SK-N-SH (cell line): Measurements from ENCODE around the gene CYP26A1. TPM values are rescaled to one million over a fixed set of nuclear protein-coding genes. Genes with fewer than 3 reads are reported as not detected.

Experiments used
- CTCF ChIA-PET: fragments of 300-600, 350-600 bp; formaldehyde crosslinking; extraction: SDS; loops from one replicate; lab custom pipeline; 2021; lab: Yijun Ruan, JAX
- POLR2A ChIA-PET: fragments of 350-600 bp; sonication (Branson Sonifier 250); formaldehyde crosslinking; extraction: SDS; loops from one replicate; lab custom pipeline; 2020; ENCODE audit warnings: antibody characterized with exemption, inconsistent platforms; lab: Yijun Ruan, JAX
- DNase-seq: peaks from one replicate; pipeline ENCODE4 v3.0.0; 2012
- H2AFZ ChIP-seq: fragments of 200-600 bp; sonication (generic); 2 replicates; pipeline ENCODE4 v1.8.1; 2016; ENCODE audit warnings: antibody characterized with exemption, mild to moderate bottlenecking, low read depth
- H3F3A ChIP-seq: fragments of 200-600 bp; sonication (generic); replicated peaks from 2 replicates; pipeline ENCODE3; 2016; ENCODE audit warnings: antibody characterized with exemption, mild to moderate bottlenecking; ENCODE audit not compliant: insufficient read depth
- H3K27ac ChIP-seq, 2 experiments: fragments of 200-500 bp in 1 of 2; fragments of 200-600 bp in 1 of 2; sonication (Bioruptor generic) in 1 of 2; sonication (generic), shearing (Covaris generic) in 1 of 2; 2 replicates each; pipeline versions ENCODE4 v1.5.1 to v1.6.1; 2014 to 2016; ENCODE audit warnings: low read depth in 2 of 2, inconsistent platforms in 1 of 2, low read length in 1 of 2, mild to moderate bottlenecking in 1 of 2, mixed read lengths in 1 of 2
- H3K27me3 ChIP-seq: fragments of 200-600 bp; sonication (generic), shearing (Covaris generic); 2 replicates; pipeline ENCODE4 v1.6.1; 2016; ENCODE audit warnings: mixed run types; ENCODE audit not compliant: insufficient read depth
- H3K36me3 ChIP-seq, 2 experiments: fragments of 200-500 bp in 1 of 2; fragments of 200-600 bp in 1 of 2; sonication (Bioruptor generic) in 1 of 2; sonication (generic) in 1 of 2; replicated peaks in 1 of 2; 2 replicates each; pipeline versions ENCODE3 to v1.5.1; 2014 to 2016; ENCODE audit warnings: low read length in 1 of 2, mild to moderate bottlenecking in 1 of 2; ENCODE audit not compliant: insufficient read depth in 2 of 2, control insufficient read depth in 1 of 2
- H3K4me1 ChIP-seq, 2 experiments: fragments of 200-500 bp in 1 of 2; fragments of 200-600 bp in 1 of 2; sonication (Bioruptor generic) in 1 of 2; sonication (generic), shearing (Covaris generic) in 1 of 2; 2 replicates each; pipeline versions ENCODE4 v1.5.1 to v1.6.1; 2014 to 2016; ENCODE audit warnings: low read depth in 1 of 2, low read length in 1 of 2, mixed run types in 1 of 2; ENCODE audit not compliant: insufficient read depth in 2 of 2, control insufficient read depth in 1 of 2
- H3K4me2 ChIP-seq: fragments of 200-600 bp; sonication (generic), shearing (Covaris generic); 2 replicates; pipeline ENCODE4 v1.6.1; 2017; ENCODE audit warnings: mixed run types
- H3K4me3 ChIP-seq, 2 experiments: fragments of 200-500 bp in 1 of 2; fragments of 200-600 bp in 1 of 2; sonication (Bioruptor generic) in 1 of 2; sonication (generic), shearing (Covaris generic) in 1 of 2; 2 replicates each; pipeline versions ENCODE4 v1.5.1 to v1.8.1; 2014 to 2016; ENCODE audit warnings: low read depth in 2 of 2, inconsistent platforms in 1 of 2, low read length in 1 of 2, mild to moderate bottlenecking in 1 of 2, mixed read lengths in 1 of 2, moderate library complexity in 1 of 2
- H3K79me2 ChIP-seq: fragments of 200-600 bp; sonication (generic); 2 replicates; pipeline ENCODE4 v1.8.1; 2017; ENCODE audit warnings: mild to moderate bottlenecking; ENCODE audit not compliant: insufficient read depth
- H3K9ac ChIP-seq: fragments of 200-600 bp; sonication (generic); 2 replicates; pipeline ENCODE4 v1.6.1; 2017; ENCODE audit warnings: mixed run types
- H3K9me2 ChIP-seq: fragments of 200-600 bp; sonication (generic); 2 replicates; pipeline ENCODE4 v1.6.1; 2017; ENCODE audit warnings: mixed run types
- H3K9me3 ChIP-seq: fragments of 200-600 bp; sonication (generic); 2 replicates; pipeline ENCODE4 v1.6.1; 2017; ENCODE audit warnings: mixed run types, mild to moderate bottlenecking, moderate library complexity
- H4K20me1 ChIP-seq: fragments of 200-600 bp; sonication (generic); 2 replicates; pipeline ENCODE4 v1.6.1; 2017; ENCODE audit warnings: mild to moderate bottlenecking, mixed run types; ENCODE audit not compliant: insufficient read depth
- ELF1 ChIP-seq: IDR thresholded peaks from 2 replicates; pipeline ENCODE4 v1.4.0; 2012
- EZH2phosphoT487 ChIP-seq: fragments of 200-600 bp; sonication (generic); IDR thresholded peaks from 2 replicates; pipeline ENCODE4 v1.6.1; 2017; ENCODE audit warnings: low read depth, mixed run types, mild to moderate bottlenecking, antibody characterized with exemption, moderate library complexity, borderline replicate concordance
- FOSL2 ChIP-seq: IDR thresholded peaks from 2 replicates; pipeline ENCODE4 v1.4.0; 2012; ENCODE audit warnings: low read depth, mild to moderate bottlenecking, moderate library complexity, borderline replicate concordance
- FOXJ3 ChIP-seq: sonication (generic); formaldehyde crosslinking; IDR thresholded peaks from 2 replicates; pipeline ENCODE4 v1.5.1; 2020; ENCODE audit warnings: mild to moderate bottlenecking, missing genetic modification reagents
- MXI1 ChIP-seq: IDR thresholded peaks from 2 replicates; pipeline ENCODE4 v1.6.1; 2012; ENCODE audit warnings: mild to moderate bottlenecking, low read depth, low read length, improper control_type of control experiment
- NFIC ChIP-seq: IDR thresholded peaks from 2 replicates; pipeline ENCODE4 v1.4.0; 2012; ENCODE audit warnings: borderline replicate concordance
- POLR2AphosphoS5 ChIP-seq: IDR thresholded peaks from 2 replicates; pipeline ENCODE4 v1.6.1; 2012; ENCODE audit warnings: low read depth, low read length
- RAD21 ChIP-seq: IDR thresholded peaks from 2 replicates; pipeline ENCODE4 v1.6.1; 2012; ENCODE audit warnings: mild to moderate bottlenecking, low read length
- SMC3 ChIP-seq: IDR thresholded peaks from 2 replicates; pipeline ENCODE4 v1.6.1; 2012; ENCODE audit warnings: low read depth, low read length, improper control_type of control experiment
- YY1 ChIP-seq: IDR thresholded peaks from 2 replicates; pipeline ENCODE4 v1.4.0; 2012; ENCODE audit warnings: low read depth, mild to moderate bottlenecking
- WGBS: methylation state at CpG from one replicate; pipeline ENCODE4 v1.1.6; 2017; ENCODE audit warnings: low lambda C conversion rate; 5-methylcytosine and 5-hydroxymethylcytosine counted together
- polyA plus RNA-seq, 3 experiments: library from polyadenylated mRNA; depleted of rRNA; stranded (reverse); fragments of >200 nt; gene quantifications; 2 replicates each; pipeline ENCODE4 v1.2.3, GENCODE V29; 2012
- TF ChIP-seq, protein P1 (sequence below): fragments of 150-350 bp; IDR thresholded peaks from 2 replicates; pipeline ENCODE4 v1.6.1; 2017; ENCODE audit warnings: antibody characterized with exemption, low read length, low read depth, borderline replicate concordance
- TF ChIP-seq, protein P2 (sequence below): fragments of 200-600 bp; sonication (generic); IDR thresholded peaks from 2 replicates; pipeline ENCODE4 v1.6.1; 2017; ENCODE audit warnings: antibody characterized with exemption, mild to moderate bottlenecking, moderate library complexity
- TF ChIP-seq, protein P3 (sequence below): IDR thresholded peaks from 2 replicates; pipeline ENCODE4 v1.4.0; 2012; ENCODE audit warnings: low read depth, borderline replicate concordance
- TF ChIP-seq, protein P4 (sequence below): fragments of 150-350 bp; IDR thresholded peaks from 2 replicates; pipeline ENCODE4 v1.6.1; 2016; ENCODE audit warnings: mild to moderate bottlenecking, low read depth, low read length

CYP26A1 gene
- polyA plus RNA-seq, 1 of the 3 experiments (the other 2 are of a cell fraction): not detected

DNA sequence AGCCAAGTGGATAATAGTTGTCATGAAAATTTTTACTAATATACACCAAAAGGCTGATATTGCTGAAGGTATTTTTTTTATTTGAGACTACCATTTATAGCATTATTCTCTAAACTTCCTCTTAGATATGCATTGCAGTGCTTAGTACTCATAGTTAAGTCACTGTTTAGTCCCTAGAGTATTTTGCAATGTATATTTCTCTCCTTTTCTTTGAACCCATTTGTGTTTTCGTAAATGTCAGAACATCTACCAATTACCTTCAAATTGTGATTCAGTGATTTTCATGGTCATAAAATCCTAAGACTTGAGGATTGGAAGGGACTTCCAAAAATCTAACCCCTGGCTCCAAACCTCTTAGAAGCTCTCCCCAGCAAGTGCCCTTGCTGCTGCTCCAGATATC, 34.6 kb upstream of the CYP26A1 start:
- Histone ChIP-seq H3K4me1 (peaks cover 0 to 7% of the 10 kb centered on the region in 2 experiments; a peak in 2 of 4 replicates), H3K4me3 (no peak overlapping the region), H3K9ac (no peak overlapping the region), H3K79me2 (no peaks in the 10 kb centered on the region), H3K27ac (no peak overlapping the region), H2AFZ (no peak overlapping the region), H3K9me2 (no peaks in the 10 kb centered on the region), H3K4me2 (no peak overlapping the region), H3K9me3 (no peaks in the 10 kb centered on the region), H3K27me3 (no peaks in the 10 kb centered on the region), H3F3A (no peaks in the 10 kb centered on the region), H3K36me3 (no peaks in the 10 kb centered on the region), H4K20me1 (no peaks in the 10 kb centered on the region)
- POLR2A ChIA-PET: no interaction called here
- 94% methylated on average over 1 of the region's 1 CpG for WGBS
- no peak for DNase-seq
- CTCF ChIA-PET: no interaction called here
- TF ChIP-seq EZH2phosphoT487: no peak
- TF ChIP-seq ELF1: no peak
- TF ChIP-seq, protein P1, sequence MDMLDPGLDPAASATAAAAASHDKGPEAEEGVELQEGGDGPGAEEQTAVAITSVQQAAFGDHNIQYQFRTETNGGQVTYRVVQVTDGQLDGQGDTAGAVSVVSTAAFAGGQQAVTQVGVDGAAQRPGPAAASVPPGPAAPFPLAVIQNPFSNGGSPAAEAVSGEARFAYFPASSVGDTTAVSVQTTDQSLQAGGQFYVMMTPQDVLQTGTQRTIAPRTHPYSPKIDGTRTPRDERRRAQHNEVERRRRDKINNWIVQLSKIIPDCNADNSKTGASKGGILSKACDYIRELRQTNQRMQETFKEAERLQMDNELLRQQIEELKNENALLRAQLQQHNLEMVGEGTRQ: no peak
- TF ChIP-seq, protein P2, sequence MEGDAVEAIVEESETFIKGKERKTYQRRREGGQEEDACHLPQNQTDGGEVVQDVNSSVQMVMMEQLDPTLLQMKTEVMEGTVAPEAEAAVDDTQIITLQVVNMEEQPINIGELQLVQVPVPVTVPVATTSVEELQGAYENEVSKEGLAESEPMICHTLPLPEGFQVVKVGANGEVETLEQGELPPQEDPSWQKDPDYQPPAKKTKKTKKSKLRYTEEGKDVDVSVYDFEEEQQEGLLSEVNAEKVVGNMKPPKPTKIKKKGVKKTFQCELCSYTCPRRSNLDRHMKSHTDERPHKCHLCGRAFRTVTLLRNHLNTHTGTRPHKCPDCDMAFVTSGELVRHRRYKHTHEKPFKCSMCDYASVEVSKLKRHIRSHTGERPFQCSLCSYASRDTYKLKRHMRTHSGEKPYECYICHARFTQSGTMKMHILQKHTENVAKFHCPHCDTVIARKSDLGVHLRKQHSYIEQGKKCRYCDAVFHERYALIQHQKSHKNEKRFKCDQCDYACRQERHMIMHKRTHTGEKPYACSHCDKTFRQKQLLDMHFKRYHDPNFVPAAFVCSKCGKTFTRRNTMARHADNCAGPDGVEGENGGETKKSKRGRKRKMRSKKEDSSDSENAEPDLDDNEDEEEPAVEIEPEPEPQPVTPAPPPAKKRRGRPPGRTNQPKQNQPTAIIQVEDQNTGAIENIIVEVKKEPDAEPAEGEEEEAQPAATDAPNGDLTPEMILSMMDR: no peak
- no peak for TF ChIP-seq MXI1
- no peak for TF ChIP-seq FOXJ3 (CRISPR knock-in tag)

DNA sequence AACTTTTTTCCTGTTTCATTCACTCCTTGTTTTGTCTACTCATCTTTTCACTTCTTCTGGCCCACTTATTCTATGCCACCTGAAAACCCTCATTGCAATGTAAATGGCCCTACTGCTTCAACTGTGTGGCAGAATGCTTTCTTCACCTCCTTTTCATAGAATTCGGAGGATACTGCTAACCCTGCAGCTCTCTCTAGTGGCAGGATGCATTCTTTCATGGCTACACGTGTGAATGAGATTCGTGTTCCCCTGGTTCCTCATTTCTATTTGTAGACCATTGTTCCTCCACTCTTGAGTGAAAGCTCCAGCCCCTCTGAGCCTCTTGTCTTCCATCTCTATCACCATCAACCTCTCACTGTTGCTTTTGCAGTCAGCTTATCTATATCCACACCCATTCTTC, 34.0 kb upstream of the CYP26A1 start:
- Histone ChIP-seq H3K27me3 (no peaks in the 10 kb centered on the region), H3F3A (no peaks in the 10 kb centered on the region), H2AFZ (no peak overlapping the region), H4K20me1 (no peaks in the 10 kb centered on the region), H3K9me2 (no peaks in the 10 kb centered on the region), H3K4me2 (no peak overlapping the region), H3K36me3 (no peaks in the 10 kb centered on the region), H3K4me3 (no peak overlapping the region), H3K9me3 (no peaks in the 10 kb centered on the region), H3K79me2 (no peaks in the 10 kb centered on the region), H3K4me1 (peaks cover 0 to under 1% of the 10 kb centered on the region in 2 experiments; a peak in 2 of 4 replicates), H3K27ac (no peak overlapping the region), H3K9ac (no peak overlapping the region)
- WGBS: 89% methylated on average over 3 of the region's 3 CpGs
- TF ChIP-seq NFIC (no peak), FOSL2 (no peak), RAD21 (peak; percentile 53), FOXJ3 (CRISPR knock-in tag) (no peak), POLR2AphosphoS5 (no peak), YY1 (no peak), SMC3 (peak; percentile 49)
- TF ChIP-seq, protein P3, sequence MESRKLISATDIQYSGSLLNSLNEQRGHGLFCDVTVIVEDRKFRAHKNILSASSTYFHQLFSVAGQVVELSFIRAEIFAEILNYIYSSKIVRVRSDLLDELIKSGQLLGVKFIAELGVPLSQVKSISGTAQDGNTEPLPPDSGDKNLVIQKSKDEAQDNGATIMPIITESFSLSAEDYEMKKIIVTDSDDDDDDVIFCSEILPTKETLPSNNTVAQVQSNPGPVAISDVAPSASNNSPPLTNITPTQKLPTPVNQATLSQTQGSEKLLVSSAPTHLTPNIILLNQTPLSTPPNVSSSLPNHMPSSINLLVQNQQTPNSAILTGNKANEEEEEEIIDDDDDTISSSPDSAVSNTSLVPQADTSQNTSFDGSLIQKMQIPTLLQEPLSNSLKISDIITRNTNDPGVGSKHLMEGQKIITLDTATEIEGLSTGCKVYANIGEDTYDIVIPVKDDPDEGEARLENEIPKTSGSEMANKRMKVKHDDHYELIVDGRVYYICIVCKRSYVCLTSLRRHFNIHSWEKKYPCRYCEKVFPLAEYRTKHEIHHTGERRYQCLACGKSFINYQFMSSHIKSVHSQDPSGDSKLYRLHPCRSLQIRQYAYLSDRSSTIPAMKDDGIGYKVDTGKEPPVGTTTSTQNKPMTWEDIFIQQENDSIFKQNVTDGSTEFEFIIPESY: no peak
- TF ChIP-seq, protein P2: peak; percentile 56
- TF ChIP-seq, protein P4, sequence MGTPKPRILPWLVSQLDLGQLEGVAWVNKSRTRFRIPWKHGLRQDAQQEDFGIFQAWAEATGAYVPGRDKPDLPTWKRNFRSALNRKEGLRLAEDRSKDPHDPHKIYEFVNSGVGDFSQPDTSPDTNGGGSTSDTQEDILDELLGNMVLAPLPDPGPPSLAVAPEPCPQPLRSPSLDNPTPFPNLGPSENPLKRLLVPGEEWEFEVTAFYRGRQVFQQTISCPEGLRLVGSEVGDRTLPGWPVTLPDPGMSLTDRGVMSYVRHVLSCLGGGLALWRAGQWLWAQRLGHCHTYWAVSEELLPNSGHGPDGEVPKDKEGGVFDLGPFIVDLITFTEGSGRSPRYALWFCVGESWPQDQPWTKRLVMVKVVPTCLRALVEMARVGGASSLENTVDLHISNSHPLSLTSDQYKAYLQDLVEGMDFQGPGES: no peak
- DNase-seq: no peak
- CTCF ChIA-PET: no interaction called here
- POLR2A ChIA-PET: no interaction called here
